Prostate gland (tissue), 2 donors: ENCODE results near the gene SRRM4.

ENCODE experiments used
- CTCF ChIP-seq, 4 experiments: fragments of 200-600 bp in 2 of 4; fragments of 450-650 bp in 2 of 4; sonication (generic) in 2 of 4; IDR thresholded peaks; 1 replicate in 3 of 4; 2 replicates in 1 of 4; pipeline ENCODE4 v1.5.1; 2016 to 2019; ENCODE audit warnings: antibody characterized with exemption in 4 of 4, mild to moderate bottlenecking in 2 of 4, moderate library complexity in 2 of 4
- POLR2AphosphoS5 ChIP-seq: sonication (generic); formaldehyde crosslinking; IDR thresholded peaks from one replicate; pipeline ENCODE4 v1.6.1; 2017; ENCODE audit warnings: antibody characterized with exemption

GRCh38 chr12:119129827-119130434 is 148.6 kb downstream of the SRRM4 start:
- no peak for TF ChIP-seq CTCF (IDR thresholded peaks at IDR 0.05)
- TF ChIP-seq POLR2AphosphoS5: no peak
